HepG2 (cell line): ENCODE data around the gene RSPH4A. TPM values are rescaled to one million over a fixed set of nuclear protein-coding genes. Genes with fewer than 3 reads are reported as not detected.
A peak's percentile ranks its signal among the peaks of the same experiment; 100 is the strongest.

ENCODE experiments used
- ARID3A ChIP-seq: IDR thresholded peaks from 2 replicates; pipeline ENCODE4 v1.6.1; 2012; ENCODE audit warnings: low read depth, low read length, improper control_type of control experiment
- ARID4A ChIP-seq: sonication (generic); formaldehyde crosslinking; IDR thresholded peaks from 2 replicates; pipeline ENCODE4 v1.5.0; 2020; ENCODE audit warnings: mild to moderate bottlenecking, missing genetic modification reagents, borderline replicate concordance
- CAMTA2 ChIP-seq: sonication (generic); formaldehyde crosslinking; IDR thresholded peaks from 2 replicates; pipeline ENCODE4 v1.4.0; 2020; ENCODE audit warnings: mild to moderate bottlenecking, missing genetic modification reagents, borderline replicate concordance
- CHCHD3 ChIP-seq: sonication (generic); formaldehyde crosslinking; IDR thresholded peaks from 2 replicates; pipeline ENCODE4 v1.8.0; 2022; ENCODE audit warnings: mild to moderate bottlenecking, missing genetic modification reagents, moderate library complexity
- EHMT2 ChIP-seq: fragments of 200-600 bp; sonication (generic); IDR thresholded peaks from 2 replicates; pipeline ENCODE4 v1.7.0; 2017; ENCODE audit warnings: antibody characterized with exemption, low read depth, low read length, borderline replicate concordance
- ELF1 ChIP-seq: sonication (generic); formaldehyde crosslinking; IDR thresholded peaks from 2 replicates; pipeline ENCODE4 v1.4.0; 2020; ENCODE audit warnings: missing genetic modification reagents
- GLI4 ChIP-seq: sonication (generic); formaldehyde crosslinking; IDR thresholded peaks from 2 replicates; pipeline ENCODE4 v1.5.1; 2020; ENCODE audit warnings: missing genetic modification reagents, mild to moderate bottlenecking, moderate library complexity, borderline replicate concordance
- HDAC6 ChIP-seq: fragments of 200-600 bp; sonication (generic); IDR thresholded peaks from 2 replicates; pipeline ENCODE4 v1.7.0; 2017; ENCODE audit warnings: mild to moderate bottlenecking, antibody characterized with exemption, low read length, low read depth
- HMG20B ChIP-seq: conservative IDR thresholded peaks from 2 replicates; pipeline ENCODE4 v1.6.1; 2016; ENCODE audit warnings: missing genetic modification reagents, missing compliant biosample characterization
- PAWR ChIP-seq: sonication (generic); formaldehyde crosslinking; IDR thresholded peaks from 2 replicates; pipeline ENCODE4 v1.4.0; 2020; ENCODE audit warnings: missing genetic modification reagents, mild to moderate bottlenecking, borderline replicate concordance
- SETDB1 ChIP-seq: sonication (generic); formaldehyde crosslinking; IDR thresholded peaks from 2 replicates; pipeline ENCODE4 v1.5.1; 2020; ENCODE audit warnings: missing genetic modification reagents, mild to moderate bottlenecking, borderline replicate concordance
- SMARCE1 ChIP-seq: fragments of 450-650 bp; IDR thresholded peaks from 2 replicates; pipeline ENCODE4 v1.6.1; 2017; ENCODE audit warnings: borderline replicate concordance
- STAT6 ChIP-seq: sonication (generic); formaldehyde crosslinking; IDR thresholded peaks from 2 replicates; pipeline ENCODE4 v1.4.0; 2020; ENCODE audit warnings: missing genetic modification reagents, mild to moderate bottlenecking, borderline replicate concordance
- THRA ChIP-seq: sonication (generic); formaldehyde crosslinking; IDR thresholded peaks from 2 replicates; pipeline ENCODE4 v1.4.0; 2020; ENCODE audit warnings: missing genetic modification reagents, borderline replicate concordance
- ZBTB37 ChIP-seq: sonication (generic); formaldehyde crosslinking; IDR thresholded peaks from 2 replicates; pipeline ENCODE4 v1.4.0; 2020; ENCODE audit warnings: mild to moderate bottlenecking, missing genetic modification reagents
- ZNF207 ChIP-seq: fragments of 450-650 bp; IDR thresholded peaks from 2 replicates; pipeline ENCODE4 v1.6.1; 2016; ENCODE audit warnings: antibody characterized with exemption, borderline replicate concordance
- ZNF7 ChIP-seq: IDR thresholded peaks from 2 replicates; pipeline ENCODE4 v1.6.1; 2016; ENCODE audit warnings: missing biosample characterization, missing genetic modification reagents
- polyA plus RNA-seq, 8 experiments: library from polyadenylated mRNA; depleted of rRNA in 3 of 8; stranded (reverse) in 7 of 8; unstranded in 1 of 8; fragments of >200 nt; fragmentation: Illumina TruSeq in 4 of 8; extraction: Trizol in 4 of 8; gene quantifications; 2 replicates each; pipeline versions ENCODE4 v1.2.1 to v1.2.3, GENCODE V29; 2011 to 2016; ENCODE audit warnings: low read depth in 4 of 8, missing spikeins in 1 of 8, mixed read lengths in 1 of 8; ENCODE audit not compliant: insufficient read depth in 1 of 8
- total RNA-seq, 5 experiments: library from RNA; depleted of rRNA; stranded (reverse); fragments of >200 nt; fragmentation: Illumina TruSeq; extraction: Trizol; gene quantifications; 2 replicates each; pipeline ENCODE4 v1.2.3, GENCODE V29; 2016; ENCODE audit warnings: low read depth in 1 of 5

The RSPH4A gene
- total and polyA plus RNA-seq, 2 of the 13 experiments (the other 11 are each of a cell fraction or from before 2014, with no cell fraction given), result 0.24 to 0.40 TPM

GRCh38 chr6:116633685-116634084 lies 17.4 kb downstream of the RSPH4A start (continued):
- TF ChIP-seq STAT6 (CRISPR knock-in tag), result no peak
- no peak for TF ChIP-seq HMG20B (CRISPR knock-in tag)
- no peak for TF ChIP-seq ZNF207
- no peak for TF ChIP-seq CAMTA2
- TF ChIP-seq SETDB1 (CRISPR knock-in tag), result no peak
- no peak for TF ChIP-seq ZNF7
- peak; percentile 62 for TF ChIP-seq ELF1 (CRISPR knock-in tag)
- TF ChIP-seq ARID3A, result no peak
- TF ChIP-seq ZBTB37, result no peak
- TF ChIP-seq HDAC6, result no peak
- no peak for TF ChIP-seq THRA (CRISPR knock-in tag)
- no peak for TF ChIP-seq GLI4 (CRISPR knock-in tag)
- no peak; the same call in 1 of the 2 replicates for TF ChIP-seq ARID4A (CRISPR knock-in tag)
- peak; percentile 28; the same call in 1 of the 2 replicates for TF ChIP-seq EHMT2
- no peak for TF ChIP-seq CHCHD3 (CRISPR knock-in tag)
- TF ChIP-seq PAWR (CRISPR knock-in tag), result no peak
- TF ChIP-seq SMARCE1, result no peak
